Heart right ventricle (tissue), 16 donors: Measurements from ENCODE around the gene JUNB. TPM values are rescaled to one million over a fixed set of nuclear protein-coding genes. Genes with fewer than 3 reads are reported as not detected.
A peak's percentile ranks its signal among the peaks of the same experiment; 100 is the strongest.

Source experiments
- ATAC-seq, 8 donors: fragments of 200-7000 bp; cut with Tn5 transposase; one replicate each; pipeline ENCODE4 v1.9.1; 2020; ENCODE audit warnings: mild to moderate bottlenecking in 8 of 8, moderate library complexity in 8 of 8, moderate number of reproducible peaks in 1 of 8
- DNase-seq, 2 donors: peaks; one replicate each; pipeline ENCODE4 v3.0.0-alpha.2; 2020
- H3K27ac ChIP-seq, 10 donors: fragments of 200-600 bp; sonication (generic) in 2 of 10; one replicate each; pipeline versions ENCODE4 v1.5.0 to v1.8.0; 2020 to 2022; ENCODE audit warnings: mild to moderate bottlenecking in 3 of 10
- H3K27me3 ChIP-seq, 7 donors: fragments of 200-600 bp; one replicate each; pipeline ENCODE4 v1.8.0; 2021 to 2022; ENCODE audit warnings: mild to moderate bottlenecking in 2 of 7
- H3K36me3 ChIP-seq, 9 donors: fragments of 200-600 bp; sonication (generic) in 1 of 9; one replicate each; pipeline versions ENCODE4 v1.5.0 to v1.8.0; 2020 to 2022; ENCODE audit warnings: mild to moderate bottlenecking in 2 of 9
- H3K4me1 ChIP-seq, 9 donors: fragments of 200-600 bp; sonication (generic) in 1 of 9; one replicate each; pipeline versions ENCODE4 v1.5.0 to v1.8.0; 2020 to 2022; ENCODE audit warnings: mild to moderate bottlenecking in 4 of 9
- H3K4me3 ChIP-seq, 10 donors: fragments of 200-600 bp; sonication (generic) in 2 of 10; one replicate each; pipeline versions ENCODE4 v1.5.0 to v1.8.0; 2020 to 2022; ENCODE audit warnings: mild to moderate bottlenecking in 7 of 10, moderate library complexity in 2 of 10
- H3K9me3 ChIP-seq, 11 donors: fragments of 200-600 bp in 10 of 11; sonication (generic) in 2 of 11; one replicate each; pipeline versions ENCODE4 v1.5.0 to v1.8.0; 2013 to 2022; ENCODE audit warnings: mild to moderate bottlenecking in 2 of 11, control low read depth in 1 of 11, moderate library complexity in 1 of 11
- WGBS, 2 donors: extraction: QIAGEN DNeasy Blood & Tissue Kit; methylation state at CpG; one replicate each; pipeline ENCODE4 v1.1.7; 2013; ENCODE audit warnings: inconsistent platforms in 1 of 2; 5-methylcytosine and 5-hydroxymethylcytosine counted together
- intact Hi-C, 10 donors: fragments of 100-400 bp; cut with DNase I; formaldehyde crosslinking; loops; one replicate each; pipeline versions ENCODE4 v1.11.1 to v1.14.2; 2022
- polyA plus RNA-seq, 2 donors: library from polyadenylated mRNA; stranded (reverse); fragments of 200-250 nt; gene quantifications; one replicate each; pipeline ENCODE4 v1.2.3, GENCODE V29; 2013
- total RNA-seq, 10 donors: library from RNA; stranded (reverse); fragmentation: NEBNext Ultra II Directional in 3 of 10; extraction: Animal tissue kit (Norgen Biotek cat#: 25700) in 3 of 10; gene quantifications; one replicate each; pipeline versions ENCODE4 v1.2.1 to v1.2.4, GENCODE V29; 2021 to 2023
- TF ChIP-seq, protein P1 (sequence below), 9 donors: fragments of 200-600 bp; sonication (generic) in 2 of 9; IDR thresholded peaks; one replicate each; pipeline versions ENCODE4 v1.5.0 to v1.8.0; 2021 to 2022; ENCODE audit warnings: antibody characterized with exemption in 9 of 9, mild to moderate bottlenecking in 5 of 9, moderate library complexity in 1 of 9
- donor health status: Arrhythmogenic right ventricular cardiomyopathy.
- donor health status: ischemic (EF 13 %, LVEDD 7.1; RV severe dilation, severe dysfunction).
- donor health status: healthy with polysubstance abuse.
- donor health status: DM: no; HTN: yes; CAD: no.
- donor health status: DM: no; HTN: no; CAD: no.
- donor health status: ischemic (EF 25% LVEDD 6.9; RV normal size, moderate dysfunction).
- donor health status: ischemic (EF 25% LVEDD 5.7; RV mildly dilated, moderate dysfunction).
- donor health status: healthy.
- donor health status: DM: yes; HTN: yes; CAD: no.
- donor health status: Ischemic cardiomyopathy.
- donor health status: ischemic (EF 35%, LVEDD 5.7; RV mildly dilated, moderate dysfunction).
- donor health status: nonischemic (EF 11% LVEDD 7.7; RV severe dilation, severe dysfunction).
- donor health status: DM: yes; HTN: yes; CAD: no.
- donor health status: PGD.
- donor health status: ischemic (EF 29% LVEDD 5.4; RV normal size, mild dysfunction).
- donor health status: nonischemic (EF 23%, LVEDD 6.1; RV moderate dilation, normal function).

The JUNB gene
- total and polyA plus RNA-seq, 12 donors: 22.4 to 247 (median 65.7) TPM

DNA sequence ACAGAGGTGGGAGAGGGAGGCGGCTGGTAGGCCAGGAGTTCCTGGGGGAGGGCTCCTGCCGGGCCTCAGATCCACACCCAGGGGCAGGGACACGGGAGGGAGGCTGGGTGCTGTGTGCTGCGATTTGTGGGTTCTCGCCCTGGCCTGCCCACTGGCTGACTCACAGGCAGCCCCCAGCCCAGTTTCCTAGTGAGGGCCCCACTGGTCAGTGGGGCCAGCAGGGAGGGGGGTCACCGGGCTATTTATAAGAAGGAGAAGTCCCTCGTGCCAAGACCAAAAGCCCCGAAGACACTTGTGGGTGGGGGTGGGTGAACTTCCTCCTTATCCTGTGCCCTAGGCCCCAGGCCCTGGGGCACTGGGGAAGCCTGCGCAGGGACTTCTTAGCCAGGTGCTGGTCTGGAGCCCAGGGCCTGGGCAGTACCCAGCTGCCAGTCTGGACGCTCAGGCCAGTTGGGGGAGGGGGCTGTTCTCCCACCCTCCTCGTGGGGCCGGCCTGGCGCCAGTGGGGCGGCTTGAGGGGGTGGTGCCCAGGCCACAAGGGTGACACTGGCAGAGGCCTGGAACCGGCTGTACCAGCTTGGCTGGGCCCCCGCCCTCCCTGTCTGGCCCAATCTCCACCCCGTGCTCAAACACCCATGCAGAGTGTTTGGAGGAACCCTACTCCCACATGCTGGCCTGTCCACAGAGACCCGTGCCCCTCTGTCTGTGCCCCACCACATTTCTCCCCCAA lies 5.0 kb upstream of the JUNB start:
- intact Hi-C loops: no loop called here
- peak overlapping the region; percentile 94 to 100 (median 99) for H3K27ac ChIP-seq
- ATAC-seq: peak in 1 of 8 donors; percentile 25
- peak; percentile 72 to 74 for DNase-seq
- no peaks in the 10 kb centered on the region for H3K27me3 ChIP-seq
- no peaks in the 10 kb centered on the region for H3K9me3 ChIP-seq
- peaks cover 57 to 89% (median 81%) of the 10 kb centered on the region in 9 donors for H3K4me1 ChIP-seq
- TF ChIP-seq, protein P1, sequence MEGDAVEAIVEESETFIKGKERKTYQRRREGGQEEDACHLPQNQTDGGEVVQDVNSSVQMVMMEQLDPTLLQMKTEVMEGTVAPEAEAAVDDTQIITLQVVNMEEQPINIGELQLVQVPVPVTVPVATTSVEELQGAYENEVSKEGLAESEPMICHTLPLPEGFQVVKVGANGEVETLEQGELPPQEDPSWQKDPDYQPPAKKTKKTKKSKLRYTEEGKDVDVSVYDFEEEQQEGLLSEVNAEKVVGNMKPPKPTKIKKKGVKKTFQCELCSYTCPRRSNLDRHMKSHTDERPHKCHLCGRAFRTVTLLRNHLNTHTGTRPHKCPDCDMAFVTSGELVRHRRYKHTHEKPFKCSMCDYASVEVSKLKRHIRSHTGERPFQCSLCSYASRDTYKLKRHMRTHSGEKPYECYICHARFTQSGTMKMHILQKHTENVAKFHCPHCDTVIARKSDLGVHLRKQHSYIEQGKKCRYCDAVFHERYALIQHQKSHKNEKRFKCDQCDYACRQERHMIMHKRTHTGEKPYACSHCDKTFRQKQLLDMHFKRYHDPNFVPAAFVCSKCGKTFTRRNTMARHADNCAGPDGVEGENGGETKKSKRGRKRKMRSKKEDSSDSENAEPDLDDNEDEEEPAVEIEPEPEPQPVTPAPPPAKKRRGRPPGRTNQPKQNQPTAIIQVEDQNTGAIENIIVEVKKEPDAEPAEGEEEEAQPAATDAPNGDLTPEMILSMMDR (IDR thresholded peaks at IDR 0.05): no peak
- 59 to 67% methylated on average over 18 of the region's 18 CpGs for WGBS, 2 donors
- no peaks in the 10 kb centered on the region for H3K36me3 ChIP-seq
- H3K4me3 ChIP-seq: peak overlapping the region in 1 of 10 donors; percentile 19

DNA sequence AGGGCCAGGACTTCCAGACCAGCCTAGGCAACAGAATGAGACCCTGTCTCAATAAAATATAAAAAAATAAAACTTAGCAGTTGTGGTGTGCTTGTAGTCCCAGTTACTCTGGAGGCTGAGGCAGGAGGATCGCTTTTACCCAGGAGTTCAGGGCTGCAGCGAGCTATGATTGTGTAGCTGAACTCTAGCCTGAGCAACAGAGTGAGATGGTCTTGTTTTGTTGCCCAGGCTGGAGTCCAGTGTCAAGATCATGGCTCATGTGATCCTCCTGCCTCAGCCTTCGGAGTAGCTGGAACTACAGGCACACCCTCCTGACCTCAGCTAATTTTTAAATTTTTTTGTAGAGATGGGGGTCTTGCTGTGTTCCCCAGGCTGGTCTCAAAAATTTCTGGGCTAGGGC lies 4.3 kb upstream of the JUNB start:
- peak overlapping the region; percentile 94 to 100 (median 99) for H3K27ac ChIP-seq
- H3K4me3 ChIP-seq: peak overlapping the region in 1 of 10 donors; percentile 19
- no peaks in the 10 kb centered on the region for H3K27me3 ChIP-seq
- DNase-seq: no peak
- H3K4me1 ChIP-seq: peaks cover 55 to 83% (median 75%) of the 10 kb centered on the region in 9 donors
- WGBS, 2 donors: 84 to 85% methylated on average over 3 of the region's 3 CpGs
- no peaks in the 10 kb centered on the region for H3K9me3 ChIP-seq
- peaks cover 0 to 2% (median 0%) of the 10 kb centered on the region in 9 donors for H3K36me3 ChIP-seq
- TF ChIP-seq, protein P1 (IDR thresholded peaks at IDR 0.05): no peak
- intact Hi-C loops: no loop called here
- no peak for ATAC-seq

DNA sequence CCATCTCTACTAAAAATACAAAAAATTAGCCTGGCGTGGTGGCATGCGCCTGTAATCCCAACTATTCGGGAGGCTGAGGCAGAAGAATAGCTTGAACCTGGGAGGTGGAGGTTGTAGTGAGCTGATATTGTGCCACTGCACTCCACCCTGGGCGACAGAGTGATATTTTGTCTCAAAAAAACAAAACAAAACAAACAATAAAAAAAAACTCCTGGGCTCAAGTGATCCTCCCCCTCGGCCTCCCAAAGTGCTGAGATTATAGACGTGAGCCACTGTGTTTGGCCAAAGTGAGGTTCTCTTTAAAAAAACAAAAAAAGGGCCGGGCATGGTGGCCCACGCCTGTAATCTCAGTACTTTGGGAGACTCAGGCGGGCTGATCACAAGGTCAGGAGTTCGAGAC lies 3.8 kb upstream of the JUNB start:
- ATAC-seq (no peak), DNase-seq (no peak)
- Histone ChIP-seq H3K36me3 (peaks cover 0 to 7% (median 0%) of the 10 kb centered on the region in 9 donors), H3K4me1 (peaks cover 53 to 80% (median 71%) of the 10 kb centered on the region in 9 donors), H3K27ac (peak overlapping the region; percentile 94 to 100 (median 99)), H3K9me3 (no peaks in the 10 kb centered on the region), H3K27me3 (no peaks in the 10 kb centered on the region), H3K4me3 (no peak overlapping the region)
- WGBS, 2 donors: 80 to 81% methylated on average over 10 of the region's 10 CpGs
- intact Hi-C loops: no loop called here
- TF ChIP-seq, protein P1 (IDR thresholded peaks at IDR 0.05): no peak

DNA sequence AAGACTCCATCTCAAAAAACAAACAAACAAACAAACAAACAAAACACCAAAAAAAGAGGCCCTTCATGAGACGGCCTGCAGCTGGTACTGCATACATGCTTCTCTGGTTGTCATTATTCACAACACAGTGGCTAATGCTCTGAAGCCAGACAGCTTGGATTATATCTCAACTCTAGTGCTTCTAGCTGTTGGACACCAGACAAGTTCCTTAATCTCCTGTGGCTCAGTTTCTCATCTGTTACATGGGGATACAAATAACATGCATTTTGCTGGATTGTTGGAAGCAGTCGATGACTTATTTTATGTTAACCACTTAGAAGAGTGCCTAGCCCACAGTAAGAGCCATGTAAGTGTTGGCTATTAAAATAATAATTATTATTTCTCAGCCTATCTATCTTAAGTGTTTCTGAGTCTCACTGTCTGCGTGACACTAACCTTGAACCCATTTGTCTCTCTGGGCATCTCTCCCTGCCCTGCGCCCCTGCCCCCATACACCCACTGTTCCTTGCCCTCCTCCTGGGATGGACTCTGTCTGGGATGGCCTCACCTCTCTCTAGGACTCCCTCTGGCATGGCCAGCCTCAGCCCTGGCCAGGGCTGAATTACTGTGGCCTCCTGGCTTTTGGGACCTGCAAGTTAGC lies 3.1 kb upstream of the JUNB start:
- Histone ChIP-seq H3K4me1 (peaks cover 49 to 73% (median 65%) of the 10 kb centered on the region in 9 donors), H3K27ac (peak overlapping the region; percentile 94 to 100 (median 99)), H3K9me3 (no peaks in the 10 kb centered on the region), H3K36me3 (peaks cover 0 to 15% (median 0%) of the 10 kb centered on the region in 9 donors), H3K27me3 (no peaks in the 10 kb centered on the region), H3K4me3 (peak overlapping the region in 7 of 10 donors; percentile 80 to 100 (median 89))
- TF ChIP-seq, protein P1 (IDR thresholded peaks at IDR 0.05): peak in 1 of 9 donors; percentile 21
- WGBS, 2 donors: 45 to 50% methylated on average over 4 of the region's 4 CpGs
- DNase-seq (no peak), ATAC-seq (no peak)
- intact Hi-C loops: no loop called here
